Panc1 (cell line): Measurements from ENCODE around the gene VSNL1. TPM values are rescaled to one million over a fixed set of nuclear protein-coding genes. Genes with fewer than 3 reads are reported as not detected.

ENCODE experiments used
- ATAC-seq: fragments of 200-7000 bp; cut with Tn5 transposase; 2 replicates; pipeline ENCODE4 v1.9.1; 2020; ENCODE audit warnings: mild to moderate bottlenecking, moderate library complexity
- BruUV-seq: library from RNA; stranded (reverse); fragments of 400-500 nt; replicated peaks from 2 replicates; lab custom pipeline; 2021; lab: Mats Ljungman, UMichigan
- CTCF ChIA-PET: fragments of 300-600 bp; sonication (Branson Sonifier 250); formaldehyde crosslinking; loops from one replicate; lab custom pipeline; 2022; ENCODE audit warnings: antibody characterized with exemption; lab: Charles Lee
- POLR2A ChIA-PET: fragments of 300-600 bp; sonication (Branson Sonifier 250); formaldehyde crosslinking; loops from one replicate; lab custom pipeline; 2022; ENCODE audit warnings: antibody characterized with exemption; lab: Charles Lee
- DNase-seq: peaks from one replicate; pipeline ENCODE4 v3.0.0-alpha.2; 2010; ENCODE audit warnings: low read depth, low spot score
- H3K27ac ChIP-seq: 2 replicates; pipeline ENCODE4 v1.5.1; 2011; ENCODE audit warnings: mild to moderate bottlenecking, low read length, inconsistent platforms
- H3K27me3 ChIP-seq: fragments of 200-500 bp; sonication (Bioruptor generic); 2 replicates; pipeline ENCODE4 v1.6.0; 2014; ENCODE audit warnings: low read length, inconsistent platforms; ENCODE audit not compliant: control insufficient read depth, insufficient read depth
- H3K36me3 ChIP-seq: fragments of 200-500 bp; sonication (Bioruptor generic); 2 replicates; pipeline ENCODE4 v1.5.1; 2014; ENCODE audit warnings: inconsistent platforms, mild to moderate bottlenecking, low read length, moderate library complexity; ENCODE audit not compliant: control insufficient read depth, insufficient read depth
- H3K4me1 ChIP-seq: 2 replicates; pipeline ENCODE4 v1.5.1; 2011; ENCODE audit warnings: inconsistent platforms, mild to moderate bottlenecking, low read length, moderate library complexity; ENCODE audit not compliant: control insufficient read depth, insufficient read depth
- H3K4me3 ChIP-seq, 2 experiments: 2 replicates each; pipeline ENCODE4 v1.5.1; 2011 to 2012; ENCODE audit warnings: low read depth in 2 of 2, low read length in 2 of 2, mild to moderate bottlenecking in 2 of 2, inconsistent platforms in 1 of 2, moderate library complexity in 1 of 2
- H3K9me3 ChIP-seq: fragments of 200-500 bp; sonication (Bioruptor generic); 2 replicates; pipeline ENCODE4 v1.5.1; 2014; ENCODE audit warnings: low read depth, mild to moderate bottlenecking, inconsistent platforms, low read length, moderate library complexity; ENCODE audit not compliant: control insufficient read depth, insufficient read depth
- POLR2AphosphoS5 ChIP-seq: IDR thresholded peaks from 2 replicates; pipeline ENCODE4 v1.6.1; 2012; ENCODE audit warnings: mild to moderate bottlenecking, low read depth, low read length, moderate library complexity
- SIN3A ChIP-seq: IDR thresholded peaks from 2 replicates; pipeline ENCODE4 v1.6.1; 2012; ENCODE audit warnings: low read depth, mild to moderate bottlenecking, low read length, moderate library complexity, borderline replicate concordance; ENCODE audit not compliant: insufficient read depth
- TCF7L2 ChIP-seq: IDR thresholded peaks from 2 replicates; pipeline ENCODE4 v1.6.1; 2011; ENCODE audit warnings: mild to moderate bottlenecking, low read depth, low read length, inconsistent platforms
- in situ Hi-C: cut with HindIII; loops from 2 replicates; pipeline ENCODE4 v1.10.0; 2016; ENCODE audit warnings: low sequenced_read_pairs, low pct_unique_long_range_greater_than_20kb
- intact Hi-C: fragments of 100-400 bp; cut with micrococcal nuclease; formaldehyde crosslinking; loops from one replicate; pipeline ENCODE4 v1.10.0; 2022; ENCODE audit not compliant: unreplicated experiment
- total RNA-seq: library from RNA; stranded (reverse); gene quantifications from one replicate; pipeline ENCODE4 v1.2.1, GENCODE V29; 2021; ENCODE audit not compliant: unreplicated experiment
- TF ChIP-seq, protein P1 (sequence below): fragments of 450-650 bp; IDR thresholded peaks from 2 replicates; pipeline ENCODE4 v1.5.1; 2017; ENCODE audit warnings: mild to moderate bottlenecking
- TF ChIP-seq, protein P2 (sequence below), 2 experiments: IDR thresholded peaks; 2 replicates each; pipeline ENCODE4 v1.6.1; 2011 to 2012; ENCODE audit warnings: low read depth in 2 of 2, control low read depth in 1 of 2, low read length in 1 of 2, mild to moderate bottlenecking in 1 of 2, moderate library complexity in 1 of 2; ENCODE audit not compliant: insufficient read depth in 1 of 2

The VSNL1 gene
- total RNA-seq, 1 experiment from 2014 or later, result not detected

- no peaks in the 10 kb centered on the region for H3K36me3 ChIP-seq
- H3K27me3 ChIP-seq, result no peaks in the 10 kb centered on the region
- intact Hi-C loops (no loop called here), in situ Hi-C loops (no loop called here)
- ATAC-seq (no peak), DNase-seq (no peak)
- H3K27ac ChIP-seq, result no peak overlapping the region
- no peaks in the 10 kb centered on the region for H3K4me1 ChIP-seq
- no peak for TF ChIP-seq TCF7L2
- TF ChIP-seq, protein P1, sequence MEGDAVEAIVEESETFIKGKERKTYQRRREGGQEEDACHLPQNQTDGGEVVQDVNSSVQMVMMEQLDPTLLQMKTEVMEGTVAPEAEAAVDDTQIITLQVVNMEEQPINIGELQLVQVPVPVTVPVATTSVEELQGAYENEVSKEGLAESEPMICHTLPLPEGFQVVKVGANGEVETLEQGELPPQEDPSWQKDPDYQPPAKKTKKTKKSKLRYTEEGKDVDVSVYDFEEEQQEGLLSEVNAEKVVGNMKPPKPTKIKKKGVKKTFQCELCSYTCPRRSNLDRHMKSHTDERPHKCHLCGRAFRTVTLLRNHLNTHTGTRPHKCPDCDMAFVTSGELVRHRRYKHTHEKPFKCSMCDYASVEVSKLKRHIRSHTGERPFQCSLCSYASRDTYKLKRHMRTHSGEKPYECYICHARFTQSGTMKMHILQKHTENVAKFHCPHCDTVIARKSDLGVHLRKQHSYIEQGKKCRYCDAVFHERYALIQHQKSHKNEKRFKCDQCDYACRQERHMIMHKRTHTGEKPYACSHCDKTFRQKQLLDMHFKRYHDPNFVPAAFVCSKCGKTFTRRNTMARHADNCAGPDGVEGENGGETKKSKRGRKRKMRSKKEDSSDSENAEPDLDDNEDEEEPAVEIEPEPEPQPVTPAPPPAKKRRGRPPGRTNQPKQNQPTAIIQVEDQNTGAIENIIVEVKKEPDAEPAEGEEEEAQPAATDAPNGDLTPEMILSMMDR, result no peak
- TF ChIP-seq, protein P2, sequence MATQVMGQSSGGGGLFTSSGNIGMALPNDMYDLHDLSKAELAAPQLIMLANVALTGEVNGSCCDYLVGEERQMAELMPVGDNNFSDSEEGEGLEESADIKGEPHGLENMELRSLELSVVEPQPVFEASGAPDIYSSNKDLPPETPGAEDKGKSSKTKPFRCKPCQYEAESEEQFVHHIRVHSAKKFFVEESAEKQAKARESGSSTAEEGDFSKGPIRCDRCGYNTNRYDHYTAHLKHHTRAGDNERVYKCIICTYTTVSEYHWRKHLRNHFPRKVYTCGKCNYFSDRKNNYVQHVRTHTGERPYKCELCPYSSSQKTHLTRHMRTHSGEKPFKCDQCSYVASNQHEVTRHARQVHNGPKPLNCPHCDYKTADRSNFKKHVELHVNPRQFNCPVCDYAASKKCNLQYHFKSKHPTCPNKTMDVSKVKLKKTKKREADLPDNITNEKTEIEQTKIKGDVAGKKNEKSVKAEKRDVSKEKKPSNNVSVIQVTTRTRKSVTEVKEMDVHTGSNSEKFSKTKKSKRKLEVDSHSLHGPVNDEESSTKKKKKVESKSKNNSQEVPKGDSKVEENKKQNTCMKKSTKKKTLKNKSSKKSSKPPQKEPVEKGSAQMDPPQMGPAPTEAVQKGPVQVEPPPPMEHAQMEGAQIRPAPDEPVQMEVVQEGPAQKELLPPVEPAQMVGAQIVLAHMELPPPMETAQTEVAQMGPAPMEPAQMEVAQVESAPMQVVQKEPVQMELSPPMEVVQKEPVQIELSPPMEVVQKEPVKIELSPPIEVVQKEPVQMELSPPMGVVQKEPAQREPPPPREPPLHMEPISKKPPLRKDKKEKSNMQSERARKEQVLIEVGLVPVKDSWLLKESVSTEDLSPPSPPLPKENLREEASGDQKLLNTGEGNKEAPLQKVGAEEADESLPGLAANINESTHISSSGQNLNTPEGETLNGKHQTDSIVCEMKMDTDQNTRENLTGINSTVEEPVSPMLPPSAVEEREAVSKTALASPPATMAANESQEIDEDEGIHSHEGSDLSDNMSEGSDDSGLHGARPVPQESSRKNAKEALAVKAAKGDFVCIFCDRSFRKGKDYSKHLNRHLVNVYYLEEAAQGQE (IDR thresholded peaks at IDR 0.05; ENCODE audit: insufficient read depth in 1 of 2, low read depth in 2 of 2, low read length in 1 of 2), result no peak
- CTCF ChIA-PET, result no interaction called here
- no TSS peak for BruUV-seq
- POLR2A ChIA-PET, result no interaction called here
- no peak overlapping the region for H3K4me3 ChIP-seq
- no peaks in the 10 kb centered on the region for H3K9me3 ChIP-seq
These were observed 66.9 kb downstream of the VSNL1 start for GRCh38 chr2:17607379-17607778.

- intact Hi-C loops, result no loop called here
- CTCF ChIA-PET, result no interaction called here
- TF ChIP-seq POLR2AphosphoS5, result no peak
- no peak for TF ChIP-seq SIN3A
- TF ChIP-seq, protein P2 (IDR thresholded peaks at IDR 0.05; ENCODE audit: insufficient read depth in 1 of 2, low read depth in 2 of 2, low read length in 1 of 2), result no peak
- no peak for TF ChIP-seq TCF7L2
- TF ChIP-seq, protein P1, result no peak
- POLR2A ChIA-PET, result no interaction called here
- no peaks in the 10 kb centered on the region for H3K9me3 ChIP-seq
- H3K36me3 ChIP-seq, result no peaks in the 10 kb centered on the region
- ATAC-seq (no peak), DNase-seq (no peak)
- BruUV-seq, result no TSS peak
- H3K27me3 ChIP-seq, result no peaks in the 10 kb centered on the region; the same call in 1 of the 2 replicates
- no peak overlapping the region for H3K4me3 ChIP-seq
- no peaks in the 10 kb centered on the region for H3K4me1 ChIP-seq
- in situ Hi-C loops, result no loop called here
- H3K27ac ChIP-seq, result no peak overlapping the region
These were observed 67.8 kb downstream of the VSNL1 start for GRCh38 chr2:17608251-17608650.
